ENCODE data around the gene C1QTNF7. TPM values are rescaled to one million over a fixed set of nuclear protein-coding genes. Genes with fewer than 3 reads are reported as not detected.
A peak's percentile ranks its signal among the peaks of the same experiment; 100 is the strongest.

Gene C1QTNF7
- total RNA-seq, 1 experiment from 2014 or later = 0.04 TPM

DNA sequence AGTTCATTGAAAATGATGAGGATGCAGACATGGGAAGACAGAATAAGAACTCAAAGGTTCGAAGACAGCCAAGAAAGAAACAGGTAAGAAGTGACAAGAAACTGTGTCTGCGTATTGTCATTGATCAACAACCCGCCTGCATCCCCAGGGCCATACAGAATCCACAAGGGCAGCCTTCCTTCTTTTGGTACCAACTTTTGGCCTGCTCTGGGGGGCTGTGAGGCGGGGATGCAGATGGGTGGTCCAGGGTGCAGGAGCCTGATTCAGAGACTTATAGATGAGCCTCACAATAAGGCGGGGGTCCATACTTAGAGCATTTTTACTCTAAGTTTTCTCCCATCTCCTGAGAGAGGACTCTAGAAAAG is 50.9 kb downstream of the C1QTNF7 start (continued):
- TF ChIP-seq, protein P1, sequence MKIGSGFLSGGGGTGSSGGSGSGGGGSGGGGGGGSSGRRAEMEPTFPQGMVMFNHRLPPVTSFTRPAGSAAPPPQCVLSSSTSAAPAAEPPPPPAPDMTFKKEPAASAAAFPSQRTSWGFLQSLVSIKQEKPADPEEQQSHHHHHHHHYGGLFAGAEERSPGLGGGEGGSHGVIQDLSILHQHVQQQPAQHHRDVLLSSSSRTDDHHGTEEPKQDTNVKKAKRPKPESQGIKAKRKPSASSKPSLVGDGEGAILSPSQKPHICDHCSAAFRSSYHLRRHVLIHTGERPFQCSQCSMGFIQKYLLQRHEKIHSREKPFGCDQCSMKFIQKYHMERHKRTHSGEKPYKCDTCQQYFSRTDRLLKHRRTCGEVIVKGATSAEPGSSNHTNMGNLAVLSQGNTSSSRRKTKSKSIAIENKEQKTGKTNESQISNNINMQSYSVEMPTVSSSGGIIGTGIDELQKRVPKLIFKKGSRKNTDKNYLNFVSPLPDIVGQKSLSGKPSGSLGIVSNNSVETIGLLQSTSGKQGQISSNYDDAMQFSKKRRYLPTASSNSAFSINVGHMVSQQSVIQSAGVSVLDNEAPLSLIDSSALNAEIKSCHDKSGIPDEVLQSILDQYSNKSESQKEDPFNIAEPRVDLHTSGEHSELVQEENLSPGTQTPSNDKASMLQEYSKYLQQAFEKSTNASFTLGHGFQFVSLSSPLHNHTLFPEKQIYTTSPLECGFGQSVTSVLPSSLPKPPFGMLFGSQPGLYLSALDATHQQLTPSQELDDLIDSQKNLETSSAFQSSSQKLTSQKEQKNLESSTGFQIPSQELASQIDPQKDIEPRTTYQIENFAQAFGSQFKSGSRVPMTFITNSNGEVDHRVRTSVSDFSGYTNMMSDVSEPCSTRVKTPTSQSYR (CRISPR knock-in tag; IDR thresholded peaks at IDR 0.05) = no peak
- TF ChIP-seq NFATC4 (CRISPR knock-in tag; IDR thresholded peaks at IDR 0.05) = no peak
- TF ChIP-seq ZNF263 (CRISPR knock-in tag; IDR thresholded peaks at IDR 0.05; ENCODE audit: low read depth) = no peak
- no peak for TF ChIP-seq TEAD4 (CRISPR knock-in tag; IDR thresholded peaks at IDR 0.05)
- no peak for TF ChIP-seq HMGXB4 (CRISPR knock-in tag; IDR thresholded peaks at IDR 0.05)
- no peak for TF ChIP-seq NR3C1 (CRISPR knock-in tag; conservative IDR thresholded peaks at IDR 0.05; ENCODE audit: low read depth)
- TF ChIP-seq, protein P2, sequence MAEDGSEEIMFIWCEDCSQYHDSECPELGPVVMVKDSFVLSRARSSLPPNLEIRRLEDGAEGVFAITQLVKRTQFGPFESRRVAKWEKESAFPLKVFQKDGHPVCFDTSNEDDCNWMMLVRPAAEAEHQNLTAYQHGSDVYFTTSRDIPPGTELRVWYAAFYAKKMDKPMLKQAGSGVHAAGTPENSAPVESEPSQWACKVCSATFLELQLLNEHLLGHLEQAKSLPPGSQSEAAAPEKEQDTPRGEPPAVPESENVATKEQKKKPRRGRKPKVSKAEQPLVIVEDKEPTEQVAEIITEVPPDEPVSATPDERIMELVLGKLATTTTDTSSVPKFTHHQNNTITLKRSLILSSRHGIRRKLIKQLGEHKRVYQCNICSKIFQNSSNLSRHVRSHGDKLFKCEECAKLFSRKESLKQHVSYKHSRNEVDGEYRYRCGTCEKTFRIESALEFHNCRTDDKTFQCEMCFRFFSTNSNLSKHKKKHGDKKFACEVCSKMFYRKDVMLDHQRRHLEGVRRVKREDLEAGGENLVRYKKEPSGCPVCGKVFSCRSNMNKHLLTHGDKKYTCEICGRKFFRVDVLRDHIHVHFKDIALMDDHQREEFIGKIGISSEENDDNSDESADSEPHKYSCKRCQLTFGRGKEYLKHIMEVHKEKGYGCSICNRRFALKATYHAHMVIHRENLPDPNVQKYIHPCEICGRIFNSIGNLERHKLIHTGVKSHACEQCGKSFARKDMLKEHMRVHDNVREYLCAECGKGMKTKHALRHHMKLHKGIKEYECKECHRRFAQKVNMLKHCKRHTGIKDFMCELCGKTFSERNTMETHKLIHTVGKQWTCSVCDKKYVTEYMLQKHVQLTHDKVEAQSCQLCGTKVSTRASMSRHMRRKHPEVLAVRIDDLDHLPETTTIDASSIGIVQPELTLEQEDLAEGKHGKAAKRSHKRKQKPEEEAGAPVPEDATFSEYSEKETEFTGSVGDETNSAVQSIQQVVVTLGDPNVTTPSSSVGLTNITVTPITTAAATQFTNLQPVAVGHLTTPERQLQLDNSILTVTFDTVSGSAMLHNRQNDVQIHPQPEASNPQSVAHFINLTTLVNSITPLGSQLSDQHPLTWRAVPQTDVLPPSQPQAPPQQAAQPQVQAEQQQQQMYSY (CRISPR knock-in tag; IDR thresholded peaks at IDR 0.05) = no peak
- no peak for TF ChIP-seq ZNF232 (CRISPR knock-in tag; IDR thresholded peaks at IDR 0.05)
- TF ChIP-seq RORB (CRISPR knock-in tag; IDR thresholded peaks at IDR 0.05) = no peak

DNA sequence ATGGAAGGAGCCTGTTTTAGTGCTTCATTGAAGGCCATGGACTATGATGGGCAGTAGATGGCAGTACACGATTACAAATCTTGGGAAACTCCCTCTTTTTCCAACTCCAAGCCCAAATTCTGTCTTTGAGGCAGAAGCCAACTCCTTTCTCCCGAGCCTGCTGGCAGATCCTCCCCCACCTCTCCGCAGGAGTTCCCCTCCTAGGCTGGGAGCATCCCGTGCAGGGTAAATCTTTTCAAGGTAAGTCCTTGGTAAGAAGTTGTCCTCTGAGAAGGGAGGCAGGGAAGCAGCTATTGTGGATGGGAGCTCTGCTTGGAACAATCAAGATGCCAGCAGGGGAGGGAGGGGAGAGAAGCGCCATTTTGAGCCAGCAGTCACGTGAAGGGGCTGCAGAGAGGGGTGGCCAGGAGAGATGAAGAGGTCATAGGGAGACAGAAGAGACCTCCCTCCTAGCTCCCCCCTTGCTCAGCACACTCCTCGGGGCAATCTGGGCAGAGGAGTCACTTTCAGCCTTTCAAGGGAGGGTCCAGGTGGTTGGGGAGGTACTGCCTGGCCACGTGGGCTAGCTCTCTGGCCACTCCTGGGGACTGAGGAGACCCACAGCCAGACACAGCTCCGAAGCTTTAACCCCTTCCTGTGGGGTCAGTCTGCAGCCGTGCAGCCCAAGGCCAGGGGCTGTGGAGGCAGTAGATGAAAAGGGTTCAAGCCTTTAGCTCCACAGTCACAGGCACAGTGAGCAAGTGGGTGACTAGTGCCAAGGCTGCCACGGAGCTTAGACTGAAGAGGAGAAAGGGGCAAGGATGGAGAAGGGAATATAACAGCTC is 51.5 kb downstream of the C1QTNF7 start:
- Mint-ChIP-seq H3K36me3 (peaks cover 13% of the 10 kb centered on the region), H3K4me3 (peak overlapping the region; percentile 82), H3K27ac (peak overlapping the region; percentile 95), H3K9me3 (no peaks in the 10 kb centered on the region), H3K4me1 (peaks cover 13% of the 10 kb centered on the region), H3K27me3 (ENCODE audit: low read depth) (no peaks in the 10 kb centered on the region)
- DNase-seq (ENCODE audit: low spot score) (peak; percentile 58), ATAC-seq (peak; percentile 90)
- CTCF ChIA-PET = interaction anchor here (0.6 to 2.0 kb wide), 16 partner anchors 9 to 785 kb away, joined by 3 to 30 read pairs (median 4); partner anchors contain the start of genes CC2D2A and FAM200B
- POLR2A ChIA-PET = interaction anchor here (0.6 to 1.5 kb wide), 5 partner anchors 9 to 202 kb away, joined by 3 to 6 read pairs (median 4); partner anchors contain the start of genes FAM200B and FBXL5
- TF ChIP-seq, protein P3, sequence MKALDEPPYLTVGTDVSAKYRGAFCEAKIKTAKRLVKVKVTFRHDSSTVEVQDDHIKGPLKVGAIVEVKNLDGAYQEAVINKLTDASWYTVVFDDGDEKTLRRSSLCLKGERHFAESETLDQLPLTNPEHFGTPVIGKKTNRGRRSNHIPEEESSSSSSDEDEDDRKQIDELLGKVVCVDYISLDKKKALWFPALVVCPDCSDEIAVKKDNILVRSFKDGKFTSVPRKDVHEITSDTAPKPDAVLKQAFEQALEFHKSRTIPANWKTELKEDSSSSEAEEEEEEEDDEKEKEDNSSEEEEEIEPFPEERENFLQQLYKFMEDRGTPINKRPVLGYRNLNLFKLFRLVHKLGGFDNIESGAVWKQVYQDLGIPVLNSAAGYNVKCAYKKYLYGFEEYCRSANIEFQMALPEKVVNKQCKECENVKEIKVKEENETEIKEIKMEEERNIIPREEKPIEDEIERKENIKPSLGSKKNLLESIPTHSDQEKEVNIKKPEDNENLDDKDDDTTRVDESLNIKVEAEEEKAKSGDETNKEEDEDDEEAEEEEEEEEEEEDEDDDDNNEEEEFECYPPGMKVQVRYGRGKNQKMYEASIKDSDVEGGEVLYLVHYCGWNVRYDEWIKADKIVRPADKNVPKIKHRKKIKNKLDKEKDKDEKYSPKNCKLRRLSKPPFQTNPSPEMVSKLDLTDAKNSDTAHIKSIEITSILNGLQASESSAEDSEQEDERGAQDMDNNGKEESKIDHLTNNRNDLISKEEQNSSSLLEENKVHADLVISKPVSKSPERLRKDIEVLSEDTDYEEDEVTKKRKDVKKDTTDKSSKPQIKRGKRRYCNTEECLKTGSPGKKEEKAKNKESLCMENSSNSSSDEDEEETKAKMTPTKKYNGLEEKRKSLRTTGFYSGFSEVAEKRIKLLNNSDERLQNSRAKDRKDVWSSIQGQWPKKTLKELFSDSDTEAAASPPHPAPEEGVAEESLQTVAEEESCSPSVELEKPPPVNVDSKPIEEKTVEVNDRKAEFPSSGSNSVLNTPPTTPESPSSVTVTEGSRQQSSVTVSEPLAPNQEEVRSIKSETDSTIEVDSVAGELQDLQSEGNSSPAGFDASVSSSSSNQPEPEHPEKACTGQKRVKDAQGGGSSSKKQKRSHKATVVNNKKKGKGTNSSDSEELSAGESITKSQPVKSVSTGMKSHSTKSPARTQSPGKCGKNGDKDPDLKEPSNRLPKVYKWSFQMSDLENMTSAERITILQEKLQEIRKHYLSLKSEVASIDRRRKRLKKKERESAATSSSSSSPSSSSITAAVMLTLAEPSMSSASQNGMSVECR (CRISPR knock-in tag; IDR thresholded peaks at IDR 0.05; ENCODE audit: borderline replicate concordance) = no peak
- TF ChIP-seq ZSCAN18 (CRISPR knock-in tag; IDR thresholded peaks at IDR 0.05) (no peak), GTF2I (CRISPR knock-in tag; conservative IDR thresholded peaks at IDR 0.05) (no peak), ELF4 (CRISPR knock-in tag; IDR thresholded peaks at IDR 0.05; ENCODE audit: low read depth) (no peak), RELA (CRISPR knock-in tag; IDR thresholded peaks at IDR 0.05; ENCODE audit: borderline replicate concordance) (no peak), NFYB (CRISPR knock-in tag; conservative IDR thresholded peaks at IDR 0.05; ENCODE audit: low read depth) (no peak), ZNF416 (CRISPR knock-in tag; IDR thresholded peaks at IDR 0.05) (0 out of 2 replicates have a peak, but pooled peaks have one; percentile 14), JUN (CRISPR knock-in tag; IDR thresholded peaks at IDR 0.05) (peak; percentile 31; the same call in 1 of the 2 replicates), ERG (CRISPR knock-in tag; IDR thresholded peaks at IDR 0.05) (no peak)
- TF ChIP-seq, protein P4, sequence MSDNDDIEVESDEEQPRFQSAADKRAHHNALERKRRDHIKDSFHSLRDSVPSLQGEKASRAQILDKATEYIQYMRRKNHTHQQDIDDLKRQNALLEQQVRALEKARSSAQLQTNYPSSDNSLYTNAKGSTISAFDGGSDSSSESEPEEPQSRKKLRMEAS (CRISPR knock-in tag; IDR thresholded peaks at IDR 0.05) = peak; percentile 86

Measured in WTC11 (cell line).